ENCODE measurements around the gene IQCB1.
"Not testable (repeated sequence)": the region's sequence is repeated elsewhere in the genome, so short reads cannot be mapped to it uniquely, and the experiment has no call there.

GRCh38 chr3:121743106-121743505 is 91.8 kb downstream of the IQCB1 start:
- not testable (repeated sequence) for TF ChIP-seq EZH2 (IDR thresholded peaks at IDR 0.05; ENCODE audit: borderline replicate concordance, control insufficient read depth, low read depth, low read length); POLR2AphosphoS5 (IDR thresholded peaks at IDR 0.05; ENCODE audit: low read length); POLR2A (IDR thresholded peaks at IDR 0.05; ENCODE audit: low read depth, low read length)

Data from GM12878 (cell line).